Astrocyte (in vitro differentiated cells and primary cell): Measurements from ENCODE around the gene METAP1D.

ENCODE experiments used
- CTCF ChIP-seq: IDR thresholded peaks from 2 replicates; pipeline ENCODE4 v1.5.1; 2011; ENCODE audit warnings: low read depth, mild to moderate bottlenecking, inconsistent platforms, low read length, moderate library complexity; ENCODE audit not compliant: insufficient read depth
- EZH2 ChIP-seq: IDR thresholded peaks from 2 replicates; pipeline ENCODE4 v1.6.1; 2012; ENCODE audit warnings: mild to moderate bottlenecking, low read length, inconsistent platforms; ENCODE audit not compliant: insufficient read depth

GRCh38 chr2:172012677-172013391 is 13.1 kb downstream of the METAP1D start:
- TF ChIP-seq CTCF (no peak), EZH2 (no peak)
